A204.1 (cell line): Measurements from ENCODE around the gene GSPT1.
"Not testable (repeated sequence)": the region's sequence is repeated elsewhere in the genome, so short reads cannot be mapped to it uniquely, and the experiment has no call there.

ENCODE experiments used
- FAIRE-seq: peaks from 2 replicates; lab custom pipeline; 2012; peaks lifted over from hg19 to GRCh38; lab: Jason Lieb, UNC

Gene GSPT1

DNA sequence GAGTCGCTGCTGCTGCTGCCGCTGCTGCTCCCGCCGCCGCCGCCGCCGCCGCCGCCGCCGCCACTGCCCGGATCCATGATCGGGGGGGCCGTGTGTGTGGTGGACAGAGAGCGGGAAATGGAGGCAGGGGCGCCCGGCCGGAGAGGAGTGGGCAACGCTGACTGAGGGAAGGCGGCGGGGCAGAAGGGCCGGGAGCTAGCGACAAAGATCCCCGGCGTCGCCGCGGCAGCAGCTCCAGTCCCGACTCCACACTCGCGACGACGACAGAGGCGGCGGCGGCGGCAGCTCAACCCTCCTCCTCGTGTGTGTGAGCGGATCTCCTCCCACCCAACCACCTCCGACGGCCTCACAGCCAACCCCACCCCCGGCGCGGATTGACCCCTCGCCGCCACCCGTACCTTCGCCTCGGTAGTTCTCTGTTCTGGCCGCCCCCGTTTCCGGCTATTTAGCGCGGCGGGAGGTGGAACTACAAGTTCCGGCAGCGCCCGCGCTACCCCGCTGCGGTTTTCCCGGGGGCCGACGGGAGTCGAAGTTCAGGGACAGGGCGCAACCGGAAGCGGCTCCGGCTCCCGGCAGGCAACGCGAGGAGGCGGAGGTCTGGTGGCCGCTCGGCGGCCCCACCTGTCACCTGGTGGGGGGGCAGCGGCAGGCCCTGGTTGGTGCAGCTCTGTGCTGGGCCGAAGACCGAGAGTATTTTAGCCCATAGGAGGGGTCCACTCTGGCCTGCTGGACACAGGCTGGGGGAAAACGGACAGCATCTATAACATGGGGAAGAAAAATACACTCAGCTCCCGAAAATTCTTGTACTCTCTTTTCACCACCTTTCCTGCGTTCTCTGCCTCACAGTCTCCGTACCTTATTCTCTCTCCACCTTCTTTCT, at the start of gene GSPT1:
Gene GSPT1 (minus strand): TSS at position 313 of the 880 bp plus-strand sequence. CDS start 236 bp downstream, at position 77.
- peak; percentile 29 for FAIRE-seq

DNA sequence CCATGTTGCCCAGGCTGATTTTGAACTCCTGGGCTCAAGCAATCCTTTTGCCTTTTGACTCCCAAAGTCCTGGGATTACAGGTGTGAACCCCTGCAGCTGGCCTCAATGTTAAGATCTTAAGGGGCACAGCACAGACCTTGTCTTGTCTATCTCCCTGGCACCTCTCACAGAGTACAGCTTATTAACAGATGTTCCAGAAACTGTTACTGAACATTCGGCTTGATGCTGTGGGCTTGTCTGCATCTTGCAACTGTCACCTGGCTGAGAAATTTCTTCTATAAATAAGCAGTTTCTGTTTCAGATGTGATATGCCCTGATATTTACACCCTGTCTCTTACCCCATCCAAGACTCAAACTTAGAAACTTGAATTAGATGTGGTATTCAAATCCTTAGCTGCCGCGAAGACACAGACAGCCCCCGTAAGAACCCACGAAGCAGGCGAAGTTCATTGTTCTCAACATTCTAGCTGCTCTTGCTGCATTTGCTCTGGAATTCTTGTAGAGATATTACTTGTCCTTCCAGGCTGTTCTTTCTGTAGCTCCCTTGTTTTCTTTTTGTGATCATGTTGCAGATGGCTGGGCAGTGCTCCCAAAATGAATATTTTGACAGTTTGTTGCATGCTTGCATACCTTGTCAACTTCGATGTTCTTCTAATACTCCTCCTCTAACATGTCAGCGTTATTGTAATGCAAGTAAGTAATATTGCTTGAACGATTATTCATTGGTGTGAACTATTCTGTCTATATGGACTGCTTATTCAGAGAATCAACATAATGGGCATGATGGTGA, 49.2 kb upstream of the GSPT1 start, which contains the start of gene TNFRSF17:
Gene TNFRSF17 (plus strand): TSS at position 450 of the 791 bp plus-strand sequence. CDS start 115 bp downstream, at position 565.
- FAIRE-seq: no peak

DNA sequence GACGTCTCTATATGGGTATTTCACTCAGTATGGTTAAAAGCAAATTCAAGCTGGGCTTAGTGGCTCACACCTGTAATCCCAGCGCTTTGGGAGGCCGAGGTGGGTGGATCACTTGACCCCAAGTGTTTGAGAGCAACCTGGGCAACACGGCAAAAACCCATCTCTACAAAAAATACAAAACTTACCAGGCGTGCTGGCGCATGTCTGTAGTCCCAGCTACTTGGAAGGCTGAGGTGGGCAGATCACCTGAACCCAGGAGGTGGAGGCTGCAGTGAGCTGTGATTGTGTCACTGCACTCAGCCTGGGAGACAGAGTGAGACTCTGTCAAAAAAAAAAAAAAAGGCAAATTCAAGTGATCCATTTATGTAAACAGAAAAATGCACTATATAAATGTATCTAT, 48.0 kb upstream of the GSPT1 start:
- no peak for FAIRE-seq

DNA sequence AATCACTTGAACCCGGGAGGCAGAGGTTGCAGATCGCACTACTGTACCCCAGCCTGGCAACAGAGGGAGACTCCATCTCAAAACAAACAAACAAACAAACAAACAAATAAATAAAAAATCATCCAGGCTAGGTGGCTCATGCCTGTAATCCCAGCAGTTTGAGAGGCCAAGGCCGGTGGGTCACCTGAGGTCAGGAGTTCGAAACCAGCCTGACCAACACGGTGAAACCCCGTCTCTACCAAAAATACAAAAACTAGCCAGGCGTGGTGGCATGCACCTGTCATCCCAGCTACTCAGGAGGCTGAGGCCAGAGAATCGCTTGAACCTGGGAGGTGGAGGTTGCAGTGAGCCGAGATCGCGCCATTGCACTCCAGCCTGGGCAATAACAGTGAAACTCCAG, 47.2 kb upstream of the GSPT1 start:
- not testable (repeated sequence) for FAIRE-seq

DNA sequence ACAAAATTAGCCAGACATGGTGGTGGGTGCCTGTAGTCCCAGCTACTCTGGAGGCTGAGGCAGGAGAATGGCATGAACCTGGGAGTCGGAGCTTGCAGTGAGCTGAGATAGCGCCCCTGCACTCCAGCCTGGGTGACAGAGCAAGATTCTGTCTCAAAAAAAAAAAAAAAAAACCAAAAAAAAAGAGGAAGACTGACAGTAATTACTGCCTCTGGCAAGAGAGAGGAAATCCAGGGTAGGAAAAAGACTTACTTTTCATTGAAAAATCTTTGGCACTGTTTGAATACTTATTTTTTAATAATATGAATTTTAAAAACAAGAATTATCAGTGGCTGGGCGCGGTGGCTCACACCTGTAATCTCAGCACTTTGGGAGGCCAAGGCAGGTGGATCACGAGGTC, 46.7 kb upstream of the GSPT1 start:
- FAIRE-seq: not testable (repeated sequence)

DNA sequence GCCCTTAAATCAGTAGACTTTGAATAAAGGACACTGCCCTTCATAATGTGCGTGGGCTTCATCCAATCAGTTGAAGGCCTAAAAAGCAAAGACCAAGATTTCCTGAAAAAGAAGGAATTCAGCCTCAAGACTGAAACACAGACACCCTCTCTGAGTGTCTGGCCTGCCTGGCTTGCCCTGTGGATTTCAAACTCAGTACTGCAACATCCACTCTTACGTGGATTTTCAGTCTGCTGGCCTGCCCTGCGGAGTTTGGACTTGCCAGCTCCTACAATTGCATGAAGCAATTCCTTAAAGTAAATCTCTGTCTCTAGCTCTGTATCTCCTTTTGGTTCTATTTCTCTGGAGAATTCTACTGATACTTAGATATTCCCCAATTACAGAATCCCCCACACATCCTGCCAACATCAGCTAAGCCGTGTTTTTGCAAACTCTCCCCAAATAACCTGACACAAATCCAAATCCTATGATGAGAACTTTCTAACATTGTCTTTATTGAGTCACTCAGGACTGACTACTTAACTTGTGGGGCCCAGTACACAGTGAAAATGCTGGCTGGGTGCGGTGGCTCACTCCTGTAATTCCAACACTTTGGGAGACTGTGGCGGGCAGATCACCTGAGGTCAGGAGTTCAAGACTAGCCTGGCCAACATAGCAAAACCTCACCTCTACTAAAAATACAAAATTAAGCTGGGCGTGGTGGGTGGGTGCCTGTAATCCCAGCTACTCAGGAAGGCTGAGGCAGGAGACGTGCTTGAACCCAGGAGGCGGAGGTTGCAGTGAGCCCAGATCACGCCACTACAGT, 42.0 kb upstream of the GSPT1 start:
- no peak for FAIRE-seq

DNA sequence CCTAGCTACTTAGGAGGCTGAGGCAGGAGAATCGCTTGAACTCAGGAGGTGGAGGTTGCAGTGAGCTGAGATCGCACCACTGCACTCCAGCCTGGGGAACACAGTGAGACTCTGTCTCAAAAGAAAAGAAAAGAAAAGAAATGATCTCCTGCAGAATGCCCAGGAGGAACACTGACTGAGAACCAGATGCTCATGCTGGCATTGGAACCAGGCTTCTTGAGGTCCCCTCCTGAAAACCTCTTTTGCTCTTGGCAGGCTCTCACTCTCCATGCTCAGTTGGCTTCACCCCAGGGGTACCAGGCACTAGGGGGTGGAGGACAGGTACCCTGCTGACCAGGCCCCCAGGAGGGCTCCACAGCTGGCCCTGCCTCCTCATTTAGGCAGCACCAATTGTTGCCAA, 40.8 kb upstream of the GSPT1 start:
- FAIRE-seq: no peak

DNA sequence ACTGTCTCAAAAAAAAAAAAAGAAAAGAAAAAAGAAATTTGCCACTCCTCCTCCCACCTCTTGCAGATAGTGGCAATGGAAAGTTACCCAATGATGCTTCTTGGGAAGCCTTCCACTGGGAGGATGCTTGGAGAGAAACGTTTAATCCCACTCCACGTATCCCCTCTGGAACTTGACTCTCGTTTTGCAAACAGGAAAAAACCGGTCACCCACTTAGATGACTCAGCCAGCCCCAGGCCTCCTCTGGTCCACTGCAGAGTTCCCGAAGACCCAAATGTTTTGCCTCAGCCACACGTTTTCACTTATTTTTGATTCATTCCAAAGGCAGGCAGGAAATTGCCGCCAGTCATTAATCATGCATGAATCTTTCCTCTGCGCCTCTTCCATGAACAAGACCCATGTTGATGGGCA, 40.0 kb upstream of the GSPT1 start:
- FAIRE-seq: no peak

DNA sequence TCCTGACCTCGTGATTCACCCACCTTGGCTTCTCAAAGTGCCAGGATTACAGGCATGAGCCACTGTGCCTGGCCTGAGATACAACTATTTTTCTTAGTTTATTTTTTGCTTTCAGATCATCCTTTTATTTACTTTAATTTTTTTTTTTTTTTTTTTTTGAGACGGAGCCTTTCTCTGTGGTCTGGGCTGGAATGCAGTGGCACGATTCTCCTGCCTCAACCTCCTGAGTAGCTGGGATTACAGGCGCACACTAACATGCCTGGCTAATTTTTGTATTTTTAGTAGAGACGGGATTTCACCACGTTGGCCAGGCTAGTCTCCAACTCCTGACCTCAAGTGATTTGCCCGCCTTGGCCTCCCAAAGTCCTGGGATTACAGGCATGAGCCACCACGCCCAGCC, 37.8 kb upstream of the GSPT1 start:
- not testable (repeated sequence) for FAIRE-seq

DNA sequence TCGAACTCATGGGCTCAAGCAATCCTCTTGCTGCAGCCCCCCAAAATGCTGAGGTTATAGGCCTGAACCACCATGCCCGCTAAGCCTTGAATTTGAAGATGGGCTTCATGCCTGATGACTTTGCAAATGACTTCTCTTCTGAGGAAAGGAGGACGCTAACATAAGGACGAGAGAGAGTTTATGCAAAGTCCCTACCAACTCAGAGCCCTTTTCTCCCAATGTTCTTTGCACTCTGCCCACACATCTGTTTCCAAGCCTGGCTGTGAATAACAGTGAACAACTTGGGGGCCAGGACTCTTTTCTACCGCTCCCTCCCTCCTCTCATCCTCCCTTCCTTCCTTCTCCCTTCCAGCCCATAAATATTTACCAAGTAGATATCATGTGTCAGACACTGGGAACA, 34.6 kb upstream of the GSPT1 start:
- no peak for FAIRE-seq

DNA sequence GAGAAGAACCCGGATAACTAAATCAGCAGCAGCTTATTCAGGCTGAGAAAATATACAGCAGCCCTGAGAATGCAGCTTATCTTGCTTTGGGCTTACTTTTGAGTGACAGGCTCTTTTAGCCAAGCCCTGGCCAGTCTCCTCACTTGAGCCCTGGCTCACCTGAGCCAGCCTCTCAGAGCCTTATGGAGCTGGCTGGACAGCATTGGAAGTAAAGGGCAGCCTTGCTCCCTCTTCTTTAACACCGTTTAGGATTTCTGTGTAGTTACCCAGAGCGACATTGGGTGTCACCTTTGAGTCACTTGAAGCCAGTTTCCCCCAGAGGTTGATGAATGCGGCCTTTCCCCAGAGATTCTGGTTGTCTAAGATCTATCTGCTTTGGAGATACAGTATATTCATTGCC, 33.8 kb upstream of the GSPT1 start:
- no peak for FAIRE-seq

DNA sequence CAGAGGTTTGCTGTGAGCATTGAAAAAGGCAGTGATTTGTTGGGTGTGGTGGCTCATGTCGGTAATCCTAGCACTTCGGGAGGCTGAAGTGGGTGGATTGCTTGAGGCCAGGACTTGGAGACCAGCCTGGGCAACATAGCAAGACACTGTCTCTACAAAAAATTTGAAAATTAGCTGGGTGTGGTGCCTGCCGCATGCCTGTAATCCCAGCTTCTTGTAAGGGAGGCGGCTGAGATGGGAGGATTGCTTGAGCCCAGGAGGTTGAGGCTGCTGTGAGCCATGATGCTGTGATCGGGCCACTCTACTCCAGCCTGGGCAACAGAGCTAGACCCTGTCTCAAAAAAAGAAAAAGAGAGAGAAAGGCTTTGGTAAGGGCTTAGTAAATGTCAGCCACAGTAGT, 33.1 kb upstream of the GSPT1 start:
- no peak for FAIRE-seq

DNA sequence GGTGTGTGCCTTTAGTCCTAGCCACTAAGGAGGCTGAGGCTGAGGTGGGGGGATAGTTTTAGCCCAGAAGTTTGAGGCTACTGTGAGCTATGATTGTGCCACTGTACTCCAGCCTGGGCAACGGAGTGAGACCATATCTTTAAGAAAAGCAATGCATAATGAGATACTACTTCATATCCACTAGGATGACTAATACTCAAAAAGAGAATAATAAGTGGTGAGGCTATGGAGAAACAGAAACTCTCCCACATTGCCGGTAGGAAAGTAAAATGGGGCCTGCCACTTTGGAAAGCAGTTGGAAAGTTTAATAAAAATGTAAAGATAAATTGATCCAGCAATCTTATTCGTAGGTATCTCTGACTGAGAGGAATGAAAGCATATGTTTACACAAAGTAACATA, 30.7 kb upstream of the GSPT1 start:
- FAIRE-seq: no peak

DNA sequence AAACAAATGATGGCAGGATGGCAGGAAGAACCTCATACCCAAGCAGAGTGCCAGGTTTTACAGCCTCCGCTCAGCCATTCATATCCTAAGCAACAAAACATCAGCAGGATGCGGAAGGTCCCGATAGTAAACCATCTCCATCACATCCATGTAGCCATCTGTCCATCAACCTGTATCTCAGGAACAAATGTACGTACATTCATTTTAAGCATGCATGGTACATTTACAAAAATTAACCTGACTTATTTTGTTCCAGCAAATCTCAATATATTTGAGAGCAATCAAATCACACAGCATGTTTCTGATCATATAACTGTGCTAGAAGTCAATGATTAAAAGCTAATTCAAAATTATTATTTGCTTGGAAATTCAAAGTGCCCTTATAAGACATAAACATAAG, 26.2 kb upstream of the GSPT1 start, which contains the start of gene NPIPB2:
Gene NPIPB2 (minus strand): TSS at position 101 of the 400 bp plus-strand sequence. CDS start 0 bp downstream, at position 101.
- not testable (repeated sequence) for FAIRE-seq

DNA sequence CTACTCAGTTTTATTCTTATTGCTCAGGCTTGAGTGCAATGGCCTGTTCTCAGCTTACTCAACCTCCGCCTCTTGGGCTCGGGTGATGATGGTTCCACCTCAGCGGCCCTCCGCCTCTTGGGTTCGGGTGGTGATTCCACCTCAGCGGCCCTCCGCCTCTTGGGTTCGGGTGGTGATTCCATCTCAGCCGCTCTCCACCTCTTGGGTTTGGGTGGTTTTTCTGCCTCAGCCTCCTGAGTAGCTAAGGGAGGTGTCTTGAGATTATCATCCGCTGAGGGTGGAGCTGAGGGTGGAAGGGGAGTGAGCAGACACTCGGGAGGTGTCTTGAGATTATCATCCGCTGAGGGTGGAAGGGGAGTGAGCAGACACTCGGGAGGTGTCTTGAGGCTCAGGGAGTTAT, 11.6 kb upstream of the GSPT1 start:
- FAIRE-seq: not testable (repeated sequence)

DNA sequence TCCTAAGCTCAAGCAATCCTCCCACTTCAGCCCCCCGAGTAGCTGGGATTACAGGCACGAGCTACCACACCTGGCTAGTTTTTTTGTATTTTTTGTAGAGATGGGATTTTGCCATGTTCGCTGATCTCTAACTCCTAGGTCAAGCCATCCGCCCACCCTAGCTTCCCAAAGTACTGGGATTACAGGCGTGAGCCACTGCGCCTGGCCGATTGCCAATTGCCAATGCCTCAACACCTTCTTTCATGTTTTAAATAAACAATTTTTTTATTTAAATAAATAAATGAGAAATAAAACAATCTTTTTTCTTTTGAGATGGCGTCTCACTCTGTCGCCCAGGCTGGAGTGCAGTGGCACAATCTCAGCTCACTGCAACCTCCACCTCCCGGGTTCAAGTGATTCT, 8.3 kb upstream of the GSPT1 start:
- FAIRE-seq: not testable (repeated sequence)

DNA sequence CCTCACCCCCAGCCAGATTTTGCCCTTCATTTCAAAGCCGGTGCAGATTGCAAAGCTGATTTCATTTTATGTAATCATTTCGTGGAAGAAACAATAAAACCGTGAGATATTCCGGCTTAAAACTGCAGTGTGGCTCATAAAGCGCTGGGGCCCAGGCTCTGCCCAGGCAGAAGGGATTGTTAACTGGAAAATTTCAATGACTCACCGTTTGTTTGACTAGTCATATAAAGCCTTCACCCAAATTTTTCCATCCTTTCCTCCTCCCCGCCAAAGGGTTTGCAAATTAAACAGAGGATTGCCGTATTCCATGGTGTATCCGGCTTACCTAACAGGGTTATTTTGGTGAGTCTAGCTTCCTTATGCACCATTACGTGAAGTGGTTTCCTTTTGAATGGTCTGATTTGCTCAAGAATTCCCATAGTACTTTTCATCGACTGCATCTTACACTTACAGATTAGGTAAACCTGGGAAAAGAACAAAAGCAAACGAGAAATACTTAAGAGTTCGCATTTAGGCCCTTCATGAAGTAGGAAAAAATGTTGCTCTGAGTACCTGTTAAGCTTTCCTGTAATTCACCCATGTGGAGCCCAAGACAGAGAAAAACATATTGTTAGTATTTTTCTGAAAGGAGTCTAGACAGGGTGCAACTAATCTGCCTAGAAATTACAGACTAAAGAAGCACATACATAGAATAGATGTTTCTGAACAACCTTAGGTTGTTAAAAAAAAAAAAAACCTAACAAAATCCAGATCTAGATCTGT, 949 bp upstream of the GSPT1 start:
- no peak for FAIRE-seq

DNA sequence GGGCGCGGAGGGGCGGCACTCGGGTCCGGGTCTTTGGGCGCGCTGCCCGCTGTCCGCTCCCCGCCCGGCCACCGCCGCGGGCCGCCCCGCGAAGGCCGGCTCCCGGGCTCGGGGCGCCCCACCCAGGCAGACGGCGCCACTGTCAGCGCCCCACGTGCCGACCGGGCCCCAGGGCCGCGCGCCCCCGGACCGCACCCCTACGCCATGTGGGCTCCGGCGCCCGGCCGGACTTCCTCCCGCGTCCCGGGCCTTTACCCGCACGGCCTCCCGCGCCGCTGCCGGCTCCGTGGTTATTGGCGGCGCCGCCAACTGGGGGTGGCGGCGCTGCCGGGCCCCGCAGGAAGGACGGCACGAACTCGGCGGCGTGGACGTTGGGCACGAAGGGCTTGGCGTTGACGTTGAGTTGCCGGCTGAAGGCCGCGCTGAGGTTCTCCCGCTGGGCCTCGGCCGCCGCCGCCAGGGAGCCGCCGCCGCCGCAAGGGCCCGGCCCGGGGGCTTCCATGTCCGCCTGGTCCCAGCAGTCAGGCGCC, 577 bp downstream of the GSPT1 start:
- no peak for FAIRE-seq

DNA sequence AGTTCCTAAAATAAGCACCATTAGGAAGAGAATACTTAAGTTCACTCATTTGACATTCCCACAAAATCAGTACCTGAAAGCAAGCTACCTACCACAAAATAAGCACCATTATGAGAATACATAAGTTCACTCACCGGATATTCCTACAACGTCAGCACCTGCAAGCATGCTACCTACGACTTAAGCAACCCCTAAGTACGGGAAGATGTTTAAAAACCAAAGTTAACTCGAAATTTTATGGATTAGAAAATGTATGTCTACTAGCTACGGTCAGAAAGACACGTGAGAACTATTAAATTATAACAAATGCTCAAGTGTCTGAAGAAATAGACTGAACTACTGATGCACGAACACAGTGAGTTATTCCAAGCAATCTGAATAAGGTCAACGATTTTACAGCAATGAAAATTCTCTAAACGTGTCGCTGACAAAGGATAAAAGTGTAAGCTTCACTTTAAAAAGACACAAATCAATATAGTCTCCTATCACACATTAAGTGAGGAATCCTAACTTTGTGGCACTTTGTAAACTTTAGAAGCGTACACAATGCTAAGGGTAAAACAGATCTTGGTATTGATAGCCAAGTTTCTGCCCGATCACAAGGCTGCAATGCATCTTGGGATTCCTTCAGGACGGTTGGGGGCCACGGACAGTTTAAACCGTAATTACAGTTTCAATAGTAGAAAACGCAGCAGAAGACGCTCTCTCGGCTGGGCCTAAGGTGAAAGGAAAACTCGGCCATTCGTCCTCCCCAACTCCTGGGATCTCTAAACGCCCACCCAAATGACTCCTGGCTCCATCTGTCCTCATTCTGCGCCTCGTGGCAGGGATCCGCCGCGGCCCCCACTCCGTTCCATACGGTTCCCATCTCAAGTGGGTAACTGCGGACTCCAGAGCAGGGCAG, 1.3 kb downstream of the GSPT1 start:
- no peak for FAIRE-seq

DNA sequence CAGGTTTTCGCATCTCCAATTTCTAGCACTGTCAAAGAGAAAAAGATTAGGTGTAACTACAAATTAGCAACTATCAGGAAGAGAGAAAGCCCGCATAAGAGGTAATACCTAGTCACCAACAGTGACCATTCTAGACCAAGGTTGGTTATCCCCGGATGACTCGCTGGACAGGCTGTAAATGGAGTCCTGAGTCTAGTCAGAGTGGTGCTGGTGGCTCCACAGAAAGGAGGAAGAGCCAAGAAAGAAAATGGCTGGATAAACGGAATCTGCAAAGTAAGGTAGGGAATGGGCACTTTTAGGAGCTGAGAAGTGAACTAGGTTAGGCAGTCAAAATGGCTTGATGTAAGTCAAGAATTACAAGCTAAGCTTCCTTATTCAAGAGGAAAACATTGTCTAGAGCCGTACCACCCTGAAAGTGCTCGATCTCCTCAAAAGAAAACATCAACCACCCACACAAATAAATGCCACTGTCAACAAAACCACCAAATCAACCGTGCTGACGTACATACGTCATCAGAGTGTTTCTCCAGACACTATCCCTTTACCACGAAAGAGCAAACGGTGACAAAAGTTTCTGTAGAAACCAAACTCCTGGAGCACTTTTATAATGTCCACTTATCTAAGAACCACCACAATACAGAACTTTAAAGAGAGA, 2.2 kb downstream of the GSPT1 start:
- FAIRE-seq: no peak
